OCI-LY1 (cell line): Measurements from ENCODE around the gene SPIB.

Experiments used
- H2AFZ ChIP-seq: fragments of 200-600 bp; sonication (generic), shearing (Covaris generic); 2 replicates; pipeline ENCODE4 v1.6.0; 2014; ENCODE audit warnings: antibody characterized with exemption, mild to moderate bottlenecking, low read length
- H3F3A ChIP-seq: fragments of 200-600 bp; sonication (generic), shearing (Covaris generic); 2 replicates; pipeline ENCODE4 v1.6.0; 2014; ENCODE audit warnings: mild to moderate bottlenecking, antibody characterized with exemption, low read length, moderate library complexity; ENCODE audit not compliant: insufficient read depth
- H3K27ac ChIP-seq: fragments of 200-600 bp; sonication (generic); 2 replicates; pipeline ENCODE4 v1.5.1; 2014; ENCODE audit warnings: low read length, mixed run types, mild to moderate bottlenecking, low read depth; ENCODE audit not compliant: poor library complexity, severe bottlenecking
- H3K27me3 ChIP-seq: fragments of 200-600 bp; sonication (generic); 2 replicates; pipeline ENCODE4 v1.6.0; 2014; ENCODE audit warnings: antibody characterized with exemption, mild to moderate bottlenecking, low read length, moderate library complexity; ENCODE audit not compliant: insufficient read depth
- H3K36me3 ChIP-seq: fragments of 200-600 bp; sonication (generic); 2 replicates; pipeline ENCODE4 v1.6.1; 2014; ENCODE audit warnings: mild to moderate bottlenecking, antibody characterized with exemption, low read length, moderate library complexity, mixed read lengths; ENCODE audit not compliant: insufficient read depth
- H3K4me1 ChIP-seq: fragments of 200-600 bp; sonication (generic); 2 replicates; pipeline ENCODE4 v1.5.1; 2014; ENCODE audit warnings: mild to moderate bottlenecking, low read length, moderate library complexity; ENCODE audit not compliant: insufficient read depth, severe bottlenecking
- H3K4me2 ChIP-seq: fragments of 200-600 bp; sonication (generic), shearing (Covaris generic); 2 replicates; pipeline ENCODE4 v1.6.1; 2014; ENCODE audit warnings: low read length
- H3K4me3 ChIP-seq: fragments of 200-600 bp; sonication (generic); 2 replicates; pipeline ENCODE4 v1.5.1; 2014; ENCODE audit warnings: low read length, low read depth, mild to moderate bottlenecking, mixed read lengths; ENCODE audit not compliant: poor library complexity, severe bottlenecking
- H3K79me2 ChIP-seq: fragments of 200-600 bp; shearing (Covaris generic); 2 replicates; pipeline ENCODE4 v1.6.1; 2016; ENCODE audit warnings: mixed run types, low read length, mixed read lengths; ENCODE audit not compliant: insufficient read depth
- H3K9ac ChIP-seq: fragments of 200-600 bp; sonication (generic), shearing (Covaris generic); 2 replicates; pipeline ENCODE4 v1.6.1; 2014; ENCODE audit warnings: mild to moderate bottlenecking, low read length, mixed read lengths
- H3K9me2 ChIP-seq: fragments of 200-600 bp; sonication (generic), shearing (Covaris generic); 2 replicates; pipeline ENCODE4 v1.6.1; 2014; ENCODE audit warnings: low read depth, mild to moderate bottlenecking, low read length, mixed read lengths
- H3K9me3 ChIP-seq: fragments of 200-600 bp; shearing (Covaris generic); 2 replicates; pipeline ENCODE4 v1.6.1; 2014; ENCODE audit warnings: low read length, mixed read lengths
- H4K20me1 ChIP-seq: fragments of 200-600 bp; sonication (generic), shearing (Covaris generic); 2 replicates; pipeline ENCODE4 v1.6.0; 2016; ENCODE audit warnings: mild to moderate bottlenecking, low read length; ENCODE audit not compliant: insufficient read depth
- EZH2 ChIP-seq: fragments of 200-600 bp; sonication (generic), shearing (Covaris generic); IDR thresholded peaks from 2 replicates; pipeline ENCODE4 v1.8.0; 2017; ENCODE audit warnings: borderline replicate concordance, mixed run types, mild to moderate bottlenecking, antibody characterized with exemption, low read length, moderate library complexity, mixed read lengths
- TF ChIP-seq, protein P1 (sequence below): fragments of 200-600 bp; sonication (generic), shearing (Covaris generic); IDR thresholded peaks from 2 replicates; pipeline ENCODE4 v1.5.1; 2017; ENCODE audit warnings: mild to moderate bottlenecking, antibody characterized with exemption, low read length, moderate library complexity, mixed read lengths

The SPIB gene

DNA sequence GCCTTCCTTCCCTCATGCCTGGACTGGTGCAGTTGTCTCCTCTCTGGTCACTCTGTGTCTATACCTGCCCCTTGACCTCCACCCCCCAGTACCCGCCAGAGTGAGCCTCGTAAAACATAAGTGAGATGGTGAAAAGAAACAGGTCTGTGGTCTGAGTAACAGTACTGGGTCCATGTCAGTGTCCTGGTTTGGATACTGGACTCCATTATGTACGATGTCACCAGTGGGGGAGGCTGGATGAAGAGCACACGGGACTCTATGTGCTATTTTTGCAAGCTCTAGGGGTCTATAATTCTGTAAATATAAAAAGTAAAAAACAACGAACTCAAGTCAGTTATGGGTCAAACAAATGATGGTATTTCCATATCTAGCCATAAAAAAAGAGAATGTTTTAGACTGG is 28.3 kb downstream of the SPIB start:
- Histone ChIP-seq H3K79me2 (no peaks in the 10 kb centered on the region), H3K4me1 (no peaks in the 10 kb centered on the region), H3K36me3 (no peaks in the 10 kb centered on the region), H3F3A (no peaks in the 10 kb centered on the region), H3K4me2 (no peak overlapping the region), H2AFZ (no peak overlapping the region), H4K20me1 (no peaks in the 10 kb centered on the region), H3K9ac (no peak overlapping the region), H3K9me3 (no peaks in the 10 kb centered on the region), H3K27me3 (0 out of 2 replicates have a peak, but pooled peaks cover 3% of the 10 kb centered on the region), H3K4me3 (no peak overlapping the region), H3K9me2 (no peaks in the 10 kb centered on the region), H3K27ac (no peak overlapping the region)
- TF ChIP-seq, protein P1, sequence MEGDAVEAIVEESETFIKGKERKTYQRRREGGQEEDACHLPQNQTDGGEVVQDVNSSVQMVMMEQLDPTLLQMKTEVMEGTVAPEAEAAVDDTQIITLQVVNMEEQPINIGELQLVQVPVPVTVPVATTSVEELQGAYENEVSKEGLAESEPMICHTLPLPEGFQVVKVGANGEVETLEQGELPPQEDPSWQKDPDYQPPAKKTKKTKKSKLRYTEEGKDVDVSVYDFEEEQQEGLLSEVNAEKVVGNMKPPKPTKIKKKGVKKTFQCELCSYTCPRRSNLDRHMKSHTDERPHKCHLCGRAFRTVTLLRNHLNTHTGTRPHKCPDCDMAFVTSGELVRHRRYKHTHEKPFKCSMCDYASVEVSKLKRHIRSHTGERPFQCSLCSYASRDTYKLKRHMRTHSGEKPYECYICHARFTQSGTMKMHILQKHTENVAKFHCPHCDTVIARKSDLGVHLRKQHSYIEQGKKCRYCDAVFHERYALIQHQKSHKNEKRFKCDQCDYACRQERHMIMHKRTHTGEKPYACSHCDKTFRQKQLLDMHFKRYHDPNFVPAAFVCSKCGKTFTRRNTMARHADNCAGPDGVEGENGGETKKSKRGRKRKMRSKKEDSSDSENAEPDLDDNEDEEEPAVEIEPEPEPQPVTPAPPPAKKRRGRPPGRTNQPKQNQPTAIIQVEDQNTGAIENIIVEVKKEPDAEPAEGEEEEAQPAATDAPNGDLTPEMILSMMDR = no peak
- no peak for TF ChIP-seq EZH2

DNA sequence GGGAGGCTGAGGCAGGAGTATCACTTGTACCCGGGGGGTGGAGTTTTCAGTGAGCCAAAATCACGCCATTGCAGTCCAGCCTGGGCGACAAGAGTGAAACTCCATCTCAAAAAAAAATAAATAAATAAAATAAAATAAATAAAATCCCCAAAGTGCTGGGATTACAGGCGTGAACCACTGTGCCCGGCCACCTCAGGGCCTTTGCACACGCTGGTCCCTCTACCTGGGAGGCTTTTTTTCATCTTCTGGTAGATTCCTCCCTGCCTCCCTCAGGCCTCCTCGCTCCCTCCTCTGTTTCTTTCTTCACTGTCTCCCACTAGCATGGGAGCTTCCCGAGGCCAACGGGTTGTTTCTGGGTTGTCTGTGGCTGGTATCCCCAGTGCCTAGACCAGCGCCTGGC is 29.0 kb downstream of the SPIB start:
- no peaks in the 10 kb centered on the region for H3K4me1 ChIP-seq
- no peak overlapping the region for H3K27ac ChIP-seq
- no peaks in the 10 kb centered on the region for H3F3A ChIP-seq
- H3K4me2 ChIP-seq = no peak overlapping the region
- no peaks in the 10 kb centered on the region for H3K36me3 ChIP-seq
- TF ChIP-seq, protein P1 = no peak
- TF ChIP-seq EZH2 = no peak
- no peak overlapping the region for H2AFZ ChIP-seq
- H4K20me1 ChIP-seq = no peaks in the 10 kb centered on the region
- H3K9ac ChIP-seq = no peak overlapping the region
- 0 out of 2 replicates have a peak, but pooled peaks cover 3% of the 10 kb centered on the region for H3K27me3 ChIP-seq
- H3K4me3 ChIP-seq = no peak overlapping the region
- H3K9me2 ChIP-seq = no peaks in the 10 kb centered on the region
- H3K79me2 ChIP-seq = no peaks in the 10 kb centered on the region
- H3K9me3 ChIP-seq = no peaks in the 10 kb centered on the region

DNA sequence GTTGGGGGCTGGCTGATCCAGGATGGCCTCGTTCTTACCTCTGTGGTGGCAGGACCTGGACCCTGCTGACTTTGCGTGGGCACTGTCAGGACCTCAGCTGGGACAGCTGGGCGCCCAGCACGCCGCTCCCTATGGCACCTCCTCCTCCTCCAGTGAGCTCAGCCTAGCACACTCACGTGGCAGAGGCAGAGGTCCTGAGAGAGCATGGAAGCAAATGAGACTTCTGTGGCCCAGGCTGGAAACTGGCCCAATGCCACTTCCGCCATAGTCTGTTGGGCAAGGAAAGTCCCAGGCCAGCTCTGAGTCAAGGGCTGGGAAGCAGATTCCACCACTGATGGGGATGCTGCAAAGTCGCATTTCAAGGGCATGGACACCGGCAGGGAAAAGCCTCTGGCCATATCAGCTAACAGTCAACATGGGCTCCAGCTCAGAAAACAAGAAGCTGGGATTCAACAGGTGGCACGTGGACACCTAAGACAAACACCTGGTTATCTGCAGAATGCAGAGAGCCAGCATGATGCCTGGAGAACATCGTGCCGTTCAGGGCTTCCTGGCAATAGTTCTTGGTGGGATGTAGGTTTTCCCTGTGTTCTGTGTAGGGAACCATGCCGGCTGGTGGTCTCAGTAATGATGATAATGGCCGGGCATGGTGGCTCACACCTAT is 30.6 kb downstream of the SPIB start:
- Histone ChIP-seq H3F3A (no peaks in the 10 kb centered on the region), H3K4me3 (no peak overlapping the region), H3K4me2 (no peak overlapping the region), H3K79me2 (no peaks in the 10 kb centered on the region), H3K36me3 (no peaks in the 10 kb centered on the region), H3K27ac (no peak overlapping the region), H3K27me3 (no peaks in the 10 kb centered on the region), H3K9me2 (no peaks in the 10 kb centered on the region), H3K9me3 (no peaks in the 10 kb centered on the region), H3K9ac (no peak overlapping the region), H3K4me1 (no peaks in the 10 kb centered on the region), H2AFZ (no peak overlapping the region), H4K20me1 (no peaks in the 10 kb centered on the region)
- TF ChIP-seq, protein P1 = no peak
- no peak for TF ChIP-seq EZH2
